ENCODE data around the gene FXYD7.

- TF ChIP-seq KAT8 (CRISPR knock-in tag; IDR thresholded peaks at IDR 0.05) (no peak), POLR2AphosphoS2 (IDR thresholded peaks at IDR 0.05; ENCODE audit: low read depth, low read length) (no peak), TCF7 (IDR thresholded peaks at IDR 0.05; ENCODE audit: low read depth) (no peak), KDM5A (IDR thresholded peaks at IDR 0.05; ENCODE audit: borderline replicate concordance, low read length) (no peak), CTCF (CRISPR knock-in tag; IDR thresholded peaks at IDR 0.05) (no peak), ZNF792 (CRISPR knock-in tag; IDR thresholded peaks at IDR 0.05) (no peak), RBM22 (optimal IDR thresholded peaks at IDR 0.05; ENCODE audit: low read length) (no peak), ZBTB38 (CRISPR knock-in tag; IDR thresholded peaks at IDR 0.05) (no peak), AKAP8 (CRISPR knock-in tag; IDR thresholded peaks at IDR 0.05) (no peak)
- TF ChIP-seq, protein P1, sequence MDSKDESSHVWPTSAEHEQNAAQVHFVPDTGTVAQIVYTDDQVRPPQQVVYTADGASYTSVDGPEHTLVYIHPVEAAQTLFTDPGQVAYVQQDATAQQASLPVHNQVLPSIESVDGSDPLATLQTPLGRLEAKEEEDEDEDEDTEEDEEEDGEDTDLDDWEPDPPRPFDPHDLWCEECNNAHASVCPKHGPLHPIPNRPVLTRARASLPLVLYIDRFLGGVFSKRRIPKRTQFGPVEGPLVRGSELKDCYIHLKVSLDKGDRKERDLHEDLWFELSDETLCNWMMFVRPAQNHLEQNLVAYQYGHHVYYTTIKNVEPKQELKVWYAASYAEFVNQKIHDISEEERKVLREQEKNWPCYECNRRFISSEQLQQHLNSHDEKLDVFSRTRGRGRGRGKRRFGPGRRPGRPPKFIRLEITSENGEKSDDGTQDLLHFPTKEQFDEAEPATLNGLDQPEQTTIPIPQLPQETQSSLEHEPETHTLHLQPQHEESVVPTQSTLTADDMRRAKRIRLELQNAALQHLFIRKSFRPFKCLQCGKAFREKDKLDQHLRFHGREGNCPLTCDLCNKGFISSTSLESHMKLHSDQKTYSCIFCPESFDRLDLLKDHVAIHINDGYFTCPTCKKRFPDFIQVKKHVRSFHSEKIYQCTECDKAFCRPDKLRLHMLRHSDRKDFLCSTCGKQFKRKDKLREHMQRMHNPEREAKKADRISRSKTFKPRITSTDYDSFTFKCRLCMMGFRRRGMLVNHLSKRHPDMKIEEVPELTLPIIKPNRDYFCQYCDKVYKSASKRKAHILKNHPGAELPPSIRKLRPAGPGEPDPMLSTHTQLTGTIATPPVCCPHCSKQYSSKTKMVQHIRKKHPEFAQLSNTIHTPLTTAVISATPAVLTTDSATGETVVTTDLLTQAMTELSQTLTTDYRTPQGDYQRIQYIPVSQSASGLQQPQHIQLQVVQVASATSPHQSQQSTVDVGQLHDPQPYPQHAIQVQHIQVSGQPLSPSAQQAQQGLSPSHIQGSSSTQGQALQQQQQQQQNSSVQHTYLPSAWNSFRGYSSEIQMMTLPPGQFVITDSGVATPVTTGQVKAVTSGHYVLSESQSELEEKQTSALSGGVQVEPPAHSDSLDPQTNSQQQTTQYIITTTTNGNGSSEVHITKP (CRISPR knock-in tag; IDR thresholded peaks at IDR 0.05; ENCODE audit: low read depth): no peak
These were observed 49.6 kb upstream of the FXYD7 start for GRCh38 chr19:35093430-35093829.

Data from HepG2 (cell line).